Measurements from ENCODE around the gene APBA2.

DNA sequence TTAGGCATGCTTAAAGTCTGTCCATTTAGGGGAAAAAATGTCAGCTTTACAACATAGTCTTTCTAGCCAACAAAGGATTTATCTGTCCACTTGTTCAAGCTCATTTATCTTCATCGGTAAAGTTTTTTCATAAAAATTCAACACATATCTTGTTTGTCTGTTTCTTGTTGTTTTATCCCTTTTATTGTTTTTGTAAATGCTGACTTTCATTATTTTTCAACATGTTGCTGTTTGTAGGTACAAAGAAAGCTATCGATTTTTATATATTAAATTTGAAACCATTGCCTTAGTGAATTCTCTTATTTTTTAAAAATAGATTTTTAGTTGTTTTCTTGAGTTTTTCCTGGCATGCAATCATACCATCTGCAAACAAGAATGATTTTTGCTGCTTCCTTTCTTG, 198.1 kb downstream of the APBA2 start:
- TF ChIP-seq, protein P1, sequence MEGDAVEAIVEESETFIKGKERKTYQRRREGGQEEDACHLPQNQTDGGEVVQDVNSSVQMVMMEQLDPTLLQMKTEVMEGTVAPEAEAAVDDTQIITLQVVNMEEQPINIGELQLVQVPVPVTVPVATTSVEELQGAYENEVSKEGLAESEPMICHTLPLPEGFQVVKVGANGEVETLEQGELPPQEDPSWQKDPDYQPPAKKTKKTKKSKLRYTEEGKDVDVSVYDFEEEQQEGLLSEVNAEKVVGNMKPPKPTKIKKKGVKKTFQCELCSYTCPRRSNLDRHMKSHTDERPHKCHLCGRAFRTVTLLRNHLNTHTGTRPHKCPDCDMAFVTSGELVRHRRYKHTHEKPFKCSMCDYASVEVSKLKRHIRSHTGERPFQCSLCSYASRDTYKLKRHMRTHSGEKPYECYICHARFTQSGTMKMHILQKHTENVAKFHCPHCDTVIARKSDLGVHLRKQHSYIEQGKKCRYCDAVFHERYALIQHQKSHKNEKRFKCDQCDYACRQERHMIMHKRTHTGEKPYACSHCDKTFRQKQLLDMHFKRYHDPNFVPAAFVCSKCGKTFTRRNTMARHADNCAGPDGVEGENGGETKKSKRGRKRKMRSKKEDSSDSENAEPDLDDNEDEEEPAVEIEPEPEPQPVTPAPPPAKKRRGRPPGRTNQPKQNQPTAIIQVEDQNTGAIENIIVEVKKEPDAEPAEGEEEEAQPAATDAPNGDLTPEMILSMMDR (conservative IDR thresholded peaks at IDR 0.05; ENCODE audit: low read depth, low read length): no peak
- TF ChIP-seq EZH2 (IDR thresholded peaks at IDR 0.05; ENCODE audit: borderline replicate concordance, low read depth, low read length, poor library complexity, severe bottlenecking): no peak
